HG03175 (cell line): Measurements from ENCODE around the gene DCAF17.
"Not testable (repeated sequence)": the region's sequence is repeated elsewhere in the genome, so short reads cannot be mapped to it uniquely, and the experiment has no call there.

Experiments used
- ATAC-seq: cut with Tn5 transposase; IDR thresholded peaks from one replicate; pipeline ENCODE4 v1.9.1; 2021; ENCODE audit warnings: mild to moderate bottlenecking, moderate library complexity; ENCODE audit not compliant: unreplicated experiment

DCAF17 gene

DNA sequence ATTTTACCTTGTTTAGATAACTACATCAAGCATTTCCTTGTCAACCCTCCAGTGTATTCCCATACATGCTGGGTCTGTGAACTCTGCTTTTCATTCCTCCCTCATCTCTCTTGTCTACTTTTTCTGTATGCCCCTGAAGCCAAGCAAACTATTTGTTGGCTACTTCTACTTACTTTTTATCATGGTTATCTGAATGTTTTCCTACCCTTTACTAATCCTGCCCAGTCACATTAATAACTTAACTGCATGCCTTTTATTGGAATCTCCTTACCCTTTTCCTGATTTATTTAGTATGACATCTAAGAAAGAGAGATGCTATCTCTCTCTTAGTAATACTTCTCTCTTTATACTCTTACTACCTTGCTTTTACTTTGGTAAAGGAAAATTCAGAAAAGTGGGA is 17.0 kb downstream of the DCAF17 start:
- ATAC-seq, result no peak

GRCh38 chr2:171452773-171453172 is 18.7 kb downstream of the DCAF17 start:
- no peak for ATAC-seq

DNA sequence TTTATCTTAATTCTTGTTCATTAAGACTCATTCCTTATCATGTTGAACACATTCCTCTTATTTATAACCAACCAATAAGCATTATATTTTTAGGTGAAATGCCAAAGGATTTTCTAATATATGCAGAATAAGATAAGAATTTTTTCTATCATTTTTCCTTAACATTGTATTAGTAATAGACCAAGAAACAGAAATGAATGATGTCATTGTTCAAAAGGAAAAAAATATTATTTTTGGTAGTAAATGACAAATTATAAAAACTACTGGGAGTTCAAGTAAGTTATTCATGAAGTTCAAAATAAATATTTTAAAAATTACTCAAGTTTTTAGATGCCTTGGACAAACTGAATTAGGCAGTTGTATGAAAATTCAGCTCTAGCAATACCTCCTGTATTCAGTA is 25.5 kb downstream of the DCAF17 start:
- no peak for ATAC-seq

DNA sequence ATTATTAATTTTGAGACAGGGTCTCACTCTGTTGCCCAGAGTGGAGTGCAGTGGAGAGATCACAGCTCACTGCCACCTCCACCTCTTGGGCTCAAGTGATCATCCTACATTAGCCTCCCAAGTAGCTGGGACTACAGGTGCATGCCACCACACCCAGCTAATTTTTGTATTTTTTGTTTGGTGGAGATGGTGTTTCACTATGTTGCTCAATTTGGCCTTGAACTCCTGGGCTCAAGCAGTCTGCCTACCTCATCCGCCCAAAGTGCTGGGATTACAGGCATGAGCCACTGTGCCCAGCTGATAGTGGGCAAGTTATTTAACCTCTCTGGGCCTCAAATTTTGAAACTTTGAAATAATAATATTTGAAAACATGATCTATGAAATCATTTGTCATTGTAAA is 26.5 kb downstream of the DCAF17 start:
- no peak for ATAC-seq

- no peak for ATAC-seq
These were observed 35.1 kb downstream of the DCAF17 start for GRCh38 chr2:171469176-171469575.

GRCh38 chr2:171470129-171470528 is 36.1 kb downstream of the DCAF17 start:
- no peak for ATAC-seq

- no peak for ATAC-seq
These were observed 42.0 kb downstream of the DCAF17 start for GRCh38 chr2:171475979-171476378.

DNA sequence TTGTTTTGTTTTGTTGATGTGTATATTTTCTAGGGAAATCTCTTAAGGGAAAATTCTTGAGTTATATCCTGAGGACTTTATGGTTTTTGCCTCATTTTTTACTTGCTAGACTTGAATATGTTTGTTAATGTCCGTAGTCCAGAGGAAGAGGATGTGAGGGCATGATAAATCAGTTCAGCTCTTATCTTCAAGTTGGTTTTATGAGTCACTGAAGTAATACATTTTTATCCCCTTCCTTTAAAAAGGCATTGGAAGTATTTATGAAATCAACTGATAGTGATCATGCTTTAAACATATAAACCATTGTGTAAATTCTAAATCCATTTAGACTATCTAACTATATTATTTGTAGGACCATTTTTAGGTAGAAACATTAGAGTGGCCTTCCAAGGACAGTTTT is 44.3 kb downstream of the DCAF17 start:
- ATAC-seq, result no peak

GRCh38 chr2:171479154-171479814 is 45.3 kb downstream of the DCAF17 start:
- ATAC-seq, result no peak

- no peak for ATAC-seq
These were observed 46.9 kb downstream of the DCAF17 start for GRCh38 chr2:171480908-171481307.

GRCh38 chr2:171482308-171482707 is 48.3 kb downstream of the DCAF17 start:
- no peak for ATAC-seq

- ATAC-seq, result no peak
These were observed 48.9 kb downstream of the DCAF17 start for GRCh38 chr2:171482877-171483276.

DNA sequence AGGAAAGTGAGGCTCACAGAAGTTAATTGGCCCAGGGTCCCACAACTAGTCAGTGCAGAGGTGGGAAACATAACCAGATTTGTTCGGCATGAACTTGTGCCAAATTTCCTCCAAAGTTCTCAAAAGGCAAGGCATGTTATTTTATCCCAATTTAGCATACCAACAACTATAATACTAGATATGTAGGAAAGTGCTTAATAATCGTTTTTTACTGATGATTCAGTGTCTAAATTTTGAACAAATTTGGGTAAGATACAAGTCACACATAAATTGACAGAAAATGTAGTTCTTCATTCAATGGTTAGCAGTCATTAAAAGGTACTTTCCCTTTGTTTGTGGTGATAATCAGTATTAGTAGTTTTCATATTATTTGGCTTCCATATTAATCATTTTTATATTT is 49.8 kb downstream of the DCAF17 start:
- no peak for ATAC-seq

DNA sequence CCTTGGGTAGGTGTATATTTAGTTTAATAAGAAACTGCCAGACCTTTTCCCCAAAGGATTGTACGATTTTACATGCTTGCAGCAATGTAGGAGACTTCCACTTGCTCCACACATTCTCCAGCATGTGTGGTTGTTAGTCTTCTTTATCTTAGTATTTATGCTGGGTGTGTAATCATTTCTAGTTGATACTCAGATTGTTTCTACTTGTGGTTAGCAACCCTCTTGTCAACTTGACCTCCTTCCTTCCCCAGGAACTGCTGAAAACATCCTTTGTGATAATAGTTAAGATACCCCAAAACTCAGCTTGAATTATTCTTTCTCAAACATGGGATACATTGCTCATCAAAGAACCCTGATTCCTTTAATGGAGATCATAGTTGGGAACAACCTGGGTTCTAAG is 51.1 kb downstream of the DCAF17 start:
- no peak for ATAC-seq

DNA sequence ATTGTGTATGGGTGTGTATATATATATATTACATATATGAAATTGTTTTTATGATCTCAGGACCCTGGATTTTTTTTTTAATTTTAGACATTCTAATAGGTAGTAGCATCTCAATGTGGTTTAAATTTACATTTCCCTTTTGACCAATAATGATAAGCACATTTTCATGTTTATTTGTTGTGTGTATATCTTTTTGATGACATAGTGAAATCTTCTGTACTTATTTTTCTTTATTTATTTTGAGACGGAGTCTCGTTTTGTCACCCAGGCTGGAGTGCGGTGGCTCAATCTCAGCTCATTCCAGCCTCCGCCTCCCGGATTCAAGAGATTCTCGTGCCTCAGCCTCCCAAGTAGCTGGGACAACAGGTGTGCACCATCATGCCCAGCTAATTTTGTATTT is 53.2 kb downstream of the DCAF17 start:
- ATAC-seq, result no peak

- ATAC-seq, result no peak
These were observed 53.8 kb downstream of the DCAF17 start for GRCh38 chr2:171487803-171488259.

DNA sequence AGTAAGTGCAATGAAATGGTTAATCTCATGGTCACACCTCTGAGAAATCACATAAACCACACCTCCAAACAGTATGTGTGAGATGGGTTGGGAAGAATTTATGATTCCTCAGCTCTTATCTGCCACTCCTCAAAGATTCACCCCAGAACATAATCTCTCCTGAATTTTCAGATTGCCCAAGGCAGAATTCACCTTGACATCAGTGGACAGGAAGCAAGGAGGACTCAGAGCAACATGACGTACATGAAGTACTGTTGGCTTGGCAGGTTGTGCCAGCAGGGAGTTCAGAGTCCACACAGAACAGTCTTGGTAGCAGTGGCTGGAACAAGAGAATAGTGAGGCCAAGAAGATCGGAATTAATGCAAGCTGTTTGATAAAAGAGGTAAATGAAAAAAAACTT is 56.6 kb downstream of the DCAF17 start:
- no peak for ATAC-seq

DNA sequence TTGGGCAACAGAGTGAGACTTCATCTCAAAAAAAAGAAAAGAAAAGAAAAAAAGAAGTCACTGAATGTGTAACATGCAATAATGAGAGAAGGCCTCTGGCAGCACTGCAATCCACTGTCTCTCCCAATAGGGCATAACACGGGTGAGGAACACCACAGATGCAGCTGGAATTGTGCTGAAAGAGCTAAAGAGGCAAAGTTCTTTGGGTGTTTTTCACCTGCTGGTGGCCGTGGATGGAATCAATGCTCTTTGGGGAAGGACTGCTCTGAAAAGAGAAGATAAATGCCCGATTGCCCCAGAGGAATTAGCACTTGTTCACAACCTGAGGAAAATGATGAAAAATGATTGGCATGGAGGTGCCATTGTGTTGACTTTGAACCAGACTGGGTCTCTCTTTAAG is 57.3 kb downstream of the DCAF17 start:
- ATAC-seq, result no peak

DNA sequence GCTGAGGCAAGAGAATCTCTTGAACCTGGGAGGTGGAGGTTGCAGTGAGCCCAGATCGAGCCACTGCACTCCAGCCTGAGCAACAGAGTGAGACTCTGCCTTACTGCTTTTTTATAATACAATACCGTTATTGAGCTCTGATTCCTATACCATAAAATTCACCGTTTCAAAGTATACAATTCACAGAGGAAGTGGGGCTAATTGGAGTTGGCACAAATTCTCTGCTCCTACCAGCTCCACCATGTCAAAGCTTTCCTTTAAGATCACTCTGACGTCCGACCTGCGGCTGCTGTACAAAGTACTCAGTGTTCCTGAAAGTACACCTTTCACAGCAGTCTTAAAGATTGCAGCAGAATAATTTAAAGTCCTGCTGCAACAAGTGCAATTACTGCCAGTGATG is 58.6 kb downstream of the DCAF17 start:
- no peak for ATAC-seq

DNA sequence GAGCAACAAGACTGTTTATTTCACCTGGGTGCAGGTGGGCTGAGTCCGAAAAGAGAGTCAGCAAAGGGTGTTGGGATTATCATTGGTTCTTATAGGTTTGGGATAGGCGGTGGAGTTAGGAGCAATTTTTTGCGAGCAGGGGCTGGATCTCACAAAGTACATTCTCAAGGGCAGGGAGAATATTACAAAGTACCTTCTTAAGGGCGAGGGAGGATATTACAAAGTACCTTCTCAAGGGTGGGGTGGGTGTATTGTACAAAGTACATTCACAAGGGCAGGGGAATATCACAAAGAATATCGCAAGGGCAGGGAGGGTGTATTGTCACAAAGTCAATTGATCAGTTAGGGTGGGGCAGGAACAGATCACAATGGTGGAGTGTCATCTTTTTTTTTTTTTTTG is 63.6 kb downstream of the DCAF17 start:
- ATAC-seq, result not testable (repeated sequence)

- no peak for ATAC-seq
These were observed 71.3 kb downstream of the DCAF17 start for GRCh38 chr2:171505374-171505773.

GRCh38 chr2:171509945-171510731 is 76.1 kb downstream of the DCAF17 start:
- ATAC-seq, result no peak
